Measurements from ENCODE around the gene ZBTB22.

DNA sequence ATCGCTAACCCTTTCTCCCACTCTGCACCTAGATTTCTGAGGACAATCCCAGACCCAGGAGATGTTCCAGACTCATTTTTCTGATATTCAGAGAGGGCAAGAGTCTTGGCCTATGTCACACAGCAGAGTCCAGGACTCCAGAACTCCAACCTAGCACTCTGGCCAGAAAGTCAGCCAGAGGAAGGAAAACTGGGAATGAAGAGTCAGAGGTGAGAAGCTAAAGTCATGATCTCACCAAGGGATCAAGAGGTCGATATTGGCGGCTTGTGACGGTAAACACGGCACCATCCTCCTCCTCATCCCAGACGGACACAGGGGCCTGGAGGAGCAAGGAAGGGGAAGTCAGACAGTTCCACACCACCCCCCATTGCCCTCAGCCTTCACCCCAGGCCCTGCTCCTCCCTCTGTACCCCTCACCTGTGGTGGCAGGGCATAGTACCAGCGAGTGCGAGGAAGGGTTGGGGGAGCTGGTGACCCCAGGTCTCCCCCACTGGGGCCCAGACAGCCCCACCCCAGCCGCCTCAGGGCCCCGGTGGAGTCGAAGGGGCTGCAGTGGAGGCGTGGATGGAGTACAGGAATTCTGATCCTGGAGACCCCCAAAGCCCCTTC is 20.6 kb downstream of the ZBTB22 start:
- TF ChIP-seq, protein P1, sequence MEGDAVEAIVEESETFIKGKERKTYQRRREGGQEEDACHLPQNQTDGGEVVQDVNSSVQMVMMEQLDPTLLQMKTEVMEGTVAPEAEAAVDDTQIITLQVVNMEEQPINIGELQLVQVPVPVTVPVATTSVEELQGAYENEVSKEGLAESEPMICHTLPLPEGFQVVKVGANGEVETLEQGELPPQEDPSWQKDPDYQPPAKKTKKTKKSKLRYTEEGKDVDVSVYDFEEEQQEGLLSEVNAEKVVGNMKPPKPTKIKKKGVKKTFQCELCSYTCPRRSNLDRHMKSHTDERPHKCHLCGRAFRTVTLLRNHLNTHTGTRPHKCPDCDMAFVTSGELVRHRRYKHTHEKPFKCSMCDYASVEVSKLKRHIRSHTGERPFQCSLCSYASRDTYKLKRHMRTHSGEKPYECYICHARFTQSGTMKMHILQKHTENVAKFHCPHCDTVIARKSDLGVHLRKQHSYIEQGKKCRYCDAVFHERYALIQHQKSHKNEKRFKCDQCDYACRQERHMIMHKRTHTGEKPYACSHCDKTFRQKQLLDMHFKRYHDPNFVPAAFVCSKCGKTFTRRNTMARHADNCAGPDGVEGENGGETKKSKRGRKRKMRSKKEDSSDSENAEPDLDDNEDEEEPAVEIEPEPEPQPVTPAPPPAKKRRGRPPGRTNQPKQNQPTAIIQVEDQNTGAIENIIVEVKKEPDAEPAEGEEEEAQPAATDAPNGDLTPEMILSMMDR (IDR thresholded peaks at IDR 0.05): no peak
- TF ChIP-seq POLR2AphosphoS5 (IDR thresholded peaks at IDR 0.05): no peak

Data from transverse colon (tissue), 4 donors.